Measurements from ENCODE around the gene ANKDD1A. TPM values are rescaled to one million over a fixed set of nuclear protein-coding genes. Genes with fewer than 3 reads are reported as not detected.

Gene ANKDD1A
- total RNA-seq, 4 donors from 2014 or later, result 5.1 to 11.9 (median 6.3) TPM

DNA sequence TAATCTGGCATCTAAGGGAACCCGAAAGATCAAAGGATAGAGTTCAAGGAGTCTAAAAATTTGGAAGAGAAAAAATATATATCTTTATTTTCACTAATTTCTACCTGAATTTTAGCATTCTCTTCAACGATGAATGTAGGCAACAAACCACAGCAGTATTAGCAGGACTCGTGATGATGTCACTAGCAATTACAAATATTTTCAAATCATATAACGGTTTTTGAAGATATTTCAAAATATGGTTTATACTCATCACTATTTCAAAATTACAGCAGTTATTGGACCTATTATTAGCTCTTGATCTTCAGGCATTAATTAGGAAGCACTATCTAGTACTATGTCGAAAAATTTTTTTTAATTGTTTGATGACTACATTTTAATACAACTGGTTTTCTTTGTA lies 27.0 kb upstream of the ANKDD1A start:
- TF ChIP-seq POLR2A (IDR thresholded peaks at IDR 0.05) (no peak), CTCF (IDR thresholded peaks at IDR 0.05) (no peak)
- H3K4me1 ChIP-seq, result peaks cover 0 to 13% of the 10 kb centered on the region in 2 donors
- no peaks in the 10 kb centered on the region for H3K9me3 ChIP-seq
- no peaks in the 10 kb centered on the region for H3K36me3 ChIP-seq
- no peak overlapping the region for H3K4me3 ChIP-seq (replicated peaks in 1 of 3)
- no peak for DNase-seq
- no peak overlapping the region for H3K27ac ChIP-seq
- 93% methylated on average over 5 of the region's 5 CpGs for WGBS, 2 donors
- intact Hi-C loops (cut with DNase I), result no loop called here
- no peaks in the 10 kb centered on the region for H3K27me3 ChIP-seq

GRCh38 chr15:64888336-64888735 lies 23.4 kb upstream of the ANKDD1A start:
- no peak overlapping the region for H3K4me3 ChIP-seq (replicated peaks in 1 of 3)
- peaks cover under 1 to 15% of the 10 kb centered on the region in 2 donors for H3K4me1 ChIP-seq
- no peaks in the 10 kb centered on the region for H3K36me3 ChIP-seq
- H3K9me3 ChIP-seq, result no peaks in the 10 kb centered on the region
- no peaks in the 10 kb centered on the region for H3K27me3 ChIP-seq
- WGBS, 2 donors, result 92% methylated on average over 6 of the region's 6 CpGs; no CpG with 5 or more reads in 1 of the 2 donors
- no peak for TF ChIP-seq POLR2A (IDR thresholded peaks at IDR 0.05)
- no peak for TF ChIP-seq CTCF (IDR thresholded peaks at IDR 0.05)
- DNase-seq, result no peak
- intact Hi-C loops (cut with DNase I), result no loop called here
- H3K27ac ChIP-seq, result no peak overlapping the region

DNA sequence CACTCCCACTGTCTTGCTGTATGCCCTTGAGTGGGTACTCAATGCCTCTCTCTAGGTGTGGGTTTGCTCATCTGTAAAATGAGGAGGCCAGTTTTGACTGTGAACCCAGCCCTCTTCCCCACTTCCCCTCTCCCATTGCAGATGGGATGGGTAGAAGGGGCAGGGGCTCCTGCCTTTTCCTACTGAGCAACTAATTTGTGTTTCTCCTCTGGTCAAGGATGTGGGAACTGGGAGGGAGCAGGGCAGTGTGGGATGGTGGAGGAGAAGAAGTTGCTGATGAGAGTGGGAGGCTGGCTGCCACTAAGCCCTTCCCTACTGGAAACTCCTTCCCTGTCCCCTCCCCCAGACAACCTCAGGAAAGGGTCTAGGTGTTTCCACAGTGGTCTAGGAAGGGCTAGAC lies 20.1 kb upstream of the ANKDD1A start:
- no peaks in the 10 kb centered on the region for H3K36me3 ChIP-seq
- intact Hi-C loops (cut with DNase I), result loop anchor here (5.0 to 10.0 kb wide), 2 partner anchors 44 to 157 kb away; no protein-coding TSS in a partner anchor
- TF ChIP-seq POLR2A (IDR thresholded peaks at IDR 0.05) (no peak), CTCF (IDR thresholded peaks at IDR 0.05) (no peak)
- H3K27ac ChIP-seq, result peak overlapping the region in 1 of 3 donors; percentile 30
- no peak overlapping the region for H3K4me3 ChIP-seq (replicated peaks in 1 of 3)
- H3K4me1 ChIP-seq, result peaks cover 15 to 34% of the 10 kb centered on the region in 2 donors
- no peak for DNase-seq
- H3K27me3 ChIP-seq, result no peaks in the 10 kb centered on the region
- H3K9me3 ChIP-seq, result no peaks in the 10 kb centered on the region

DNA sequence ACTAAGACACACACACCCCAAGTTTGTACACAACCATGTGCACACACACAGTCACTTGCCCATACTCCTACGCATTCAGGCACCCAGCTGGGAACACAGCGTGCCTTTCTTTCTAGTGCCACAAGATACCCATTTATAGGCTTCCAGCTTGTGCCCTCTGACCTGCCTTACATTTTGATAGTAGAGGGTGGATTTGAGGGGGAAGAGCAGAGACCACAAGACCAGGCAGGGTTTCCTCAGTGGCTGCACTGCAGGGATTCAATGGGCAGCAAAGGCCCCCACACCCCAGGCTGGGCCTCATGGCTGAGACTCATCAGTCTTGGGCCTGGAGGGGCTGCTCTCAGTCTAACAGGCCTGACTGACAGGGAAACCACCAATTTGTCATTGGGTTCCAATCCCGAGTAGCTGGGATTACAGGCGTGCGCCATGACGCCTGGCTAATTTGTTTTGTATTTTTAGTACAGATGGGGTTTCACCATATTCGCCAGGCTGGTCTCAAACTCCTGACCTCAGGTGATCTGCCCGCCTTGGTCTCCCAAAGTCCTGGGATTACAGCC lies 18.8 kb upstream of the ANKDD1A start:
- intact Hi-C loops (cut with DNase I), result loop anchor here (5.0 to 10.0 kb wide), 2 partner anchors 46 to 158 kb away; no protein-coding TSS in a partner anchor
- H3K27me3 ChIP-seq, result no peaks in the 10 kb centered on the region
- TF ChIP-seq POLR2A (IDR thresholded peaks at IDR 0.05) (no peak), CTCF (IDR thresholded peaks at IDR 0.05) (no peak)
- DNase-seq, result no peak
- peak overlapping the region; percentile 67 to 82 (median 77) for H3K27ac ChIP-seq
- peaks cover 20 to 45% of the 10 kb centered on the region in 2 donors for H3K4me1 ChIP-seq
- no peaks in the 10 kb centered on the region for H3K9me3 ChIP-seq
- 94 to 97% methylated on average over 8 of the region's 8 CpGs for WGBS, 2 donors
- H3K4me3 ChIP-seq (replicated peaks in 1 of 3), result no peak overlapping the region
- H3K36me3 ChIP-seq, result no peaks in the 10 kb centered on the region

DNA sequence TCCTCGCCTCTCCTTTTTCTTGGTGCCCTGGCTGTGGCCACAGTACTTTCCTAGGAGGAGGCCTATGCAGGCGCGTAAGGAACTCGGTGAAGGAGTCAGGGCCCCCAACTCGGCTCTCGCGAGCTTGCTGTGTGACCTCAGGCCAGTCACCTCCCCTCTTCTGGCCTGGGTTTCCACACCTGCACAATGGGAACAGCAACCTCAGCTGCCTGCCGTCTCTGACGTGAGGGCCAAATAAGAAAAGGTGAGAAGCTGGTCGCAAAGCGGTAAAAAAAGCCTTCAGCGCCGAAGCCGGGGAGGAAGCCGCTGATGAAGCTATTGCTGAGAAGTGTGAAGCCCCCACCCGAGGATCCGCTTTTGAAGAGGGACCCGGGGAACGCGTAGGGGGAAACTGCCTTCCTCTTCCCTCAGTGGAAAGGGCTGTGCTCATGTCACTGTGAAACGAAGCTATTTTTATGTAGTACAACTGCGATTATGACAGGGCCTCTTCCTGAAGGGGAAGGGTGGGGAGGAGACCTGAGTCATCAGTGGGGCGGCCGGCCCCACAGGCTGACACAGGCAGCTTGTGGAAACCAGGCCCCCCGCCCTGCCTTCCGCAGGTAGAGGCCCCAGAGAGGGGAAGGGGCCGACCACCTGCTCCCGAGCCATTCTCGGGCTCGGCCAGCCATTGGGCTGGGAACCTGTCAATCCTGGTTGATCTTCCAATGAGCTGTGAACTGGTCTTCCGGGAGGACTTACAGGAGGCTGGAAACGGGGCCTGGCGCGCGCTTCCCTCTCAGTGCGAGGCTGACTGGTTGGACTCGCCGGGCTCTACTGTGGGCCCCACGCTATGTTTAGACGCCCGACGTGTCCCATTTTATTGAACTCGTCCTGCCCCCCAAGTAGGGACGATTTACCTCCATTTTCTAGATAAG lies 18.0 kb upstream of the ANKDD1A start:
- intact Hi-C loops (cut with DNase I), result loop anchor here (5.0 to 10.0 kb wide), 2 partner anchors 46 to 159 kb away; no protein-coding TSS in a partner anchor
- Histone ChIP-seq H3K27me3 (no peaks in the 10 kb centered on the region), H3K4me3 (replicated peaks in 1 of 3) (no peak overlapping the region), H3K36me3 (no peaks in the 10 kb centered on the region), H3K27ac (peak overlapping the region; percentile 67 to 82 (median 77)), H3K9me3 (no peaks in the 10 kb centered on the region), H3K4me1 (peaks cover 20 to 50% of the 10 kb centered on the region in 2 donors)
- 35 to 55% methylated on average over 24 to 39 of the region's 44 CpGs for WGBS, 2 donors
- peak; percentile 91 to 94 for DNase-seq
- peak in 1 of 2 donors; percentile 67 for TF ChIP-seq POLR2A (IDR thresholded peaks at IDR 0.05)
- TF ChIP-seq CTCF (IDR thresholded peaks at IDR 0.05), result no peak
